DMS53 treated with DMSO at 0.1 percent for 48 hours (cell line): Measurements from ENCODE around the gene GTF2H4.

Source experiments
- DNase-seq: peaks from one replicate; lab custom pipeline; 2025; ENCODE audit not compliant: unreplicated experiment; lab: John Stamatoyannopoulos, UW

Gene GTF2H4

DNA sequence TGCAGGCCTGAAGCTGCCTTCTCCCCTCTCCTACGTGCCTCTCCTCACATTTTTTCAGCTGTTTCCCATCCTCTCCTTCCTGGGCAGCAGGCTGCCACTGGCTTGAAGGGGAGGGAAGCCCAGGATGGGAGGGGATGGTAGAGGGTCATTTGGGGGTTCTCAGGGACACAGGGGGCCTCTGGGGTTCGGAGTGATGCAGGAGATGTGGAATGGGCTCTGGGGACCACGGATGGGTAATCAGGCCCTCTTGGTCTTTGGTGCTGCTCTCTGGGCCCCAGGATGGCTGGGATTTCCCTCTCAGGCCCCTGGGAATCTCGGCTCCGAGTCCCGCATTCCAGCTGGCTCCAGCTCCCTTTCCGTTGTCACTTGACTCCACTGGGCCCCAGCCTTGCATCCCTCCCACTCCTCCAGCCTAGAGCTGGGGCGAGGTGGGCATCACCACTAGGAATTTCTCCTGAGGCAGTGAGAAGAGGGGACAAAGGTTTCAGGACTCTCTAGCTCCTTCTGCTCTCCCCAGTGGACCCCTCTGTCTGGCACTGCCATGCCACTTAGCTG, 25.7 kb upstream of the GTF2H4 start:
- no peak for DNase-seq

DNA sequence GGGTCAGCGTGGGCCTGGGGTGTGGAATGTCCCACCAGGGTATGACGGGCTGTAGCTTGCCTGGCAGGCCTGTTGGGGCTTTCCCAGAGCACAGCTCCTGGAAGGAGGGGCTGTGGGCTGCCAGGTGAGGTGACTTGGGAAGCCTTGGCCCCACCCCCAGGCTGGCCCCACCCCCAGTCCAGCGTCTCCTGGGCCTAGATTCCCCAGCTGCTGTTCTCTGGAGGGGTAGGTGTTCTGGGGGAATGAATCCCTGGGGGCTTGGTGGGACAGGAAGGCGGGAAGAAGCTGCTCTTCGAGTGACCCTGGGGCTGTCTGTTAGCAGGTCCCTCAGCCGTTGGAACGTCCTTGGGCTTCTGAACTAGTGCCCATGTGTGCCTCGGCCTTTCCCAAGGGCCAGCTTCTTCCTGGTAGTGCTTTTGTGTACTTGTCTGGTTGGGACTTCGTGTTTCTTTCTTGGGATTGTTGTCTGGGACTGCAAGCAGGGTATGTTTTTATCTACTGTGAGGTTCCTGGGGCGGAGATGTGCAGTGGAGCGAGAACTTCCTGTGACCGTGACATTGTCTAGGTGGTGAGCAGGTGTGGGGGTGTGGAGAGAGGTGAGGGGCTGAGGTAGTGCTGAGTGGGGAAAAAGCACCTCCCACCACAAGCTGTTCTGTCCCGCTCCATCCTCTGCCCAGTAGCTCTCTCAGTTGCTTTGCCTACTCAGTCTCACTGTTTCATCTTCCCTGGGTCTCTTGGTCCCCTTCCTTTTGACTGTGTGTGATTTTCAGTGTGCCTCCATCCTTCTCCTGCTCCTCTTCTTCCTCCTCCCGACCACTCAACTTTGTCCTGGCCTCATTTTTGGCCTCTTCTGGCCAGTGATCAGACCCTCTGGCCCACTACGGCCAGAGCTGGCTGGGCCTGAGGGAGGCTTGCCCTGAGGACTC, 25.0 kb upstream of the GTF2H4 start:
- DNase-seq, result peak; percentile 76

DNA sequence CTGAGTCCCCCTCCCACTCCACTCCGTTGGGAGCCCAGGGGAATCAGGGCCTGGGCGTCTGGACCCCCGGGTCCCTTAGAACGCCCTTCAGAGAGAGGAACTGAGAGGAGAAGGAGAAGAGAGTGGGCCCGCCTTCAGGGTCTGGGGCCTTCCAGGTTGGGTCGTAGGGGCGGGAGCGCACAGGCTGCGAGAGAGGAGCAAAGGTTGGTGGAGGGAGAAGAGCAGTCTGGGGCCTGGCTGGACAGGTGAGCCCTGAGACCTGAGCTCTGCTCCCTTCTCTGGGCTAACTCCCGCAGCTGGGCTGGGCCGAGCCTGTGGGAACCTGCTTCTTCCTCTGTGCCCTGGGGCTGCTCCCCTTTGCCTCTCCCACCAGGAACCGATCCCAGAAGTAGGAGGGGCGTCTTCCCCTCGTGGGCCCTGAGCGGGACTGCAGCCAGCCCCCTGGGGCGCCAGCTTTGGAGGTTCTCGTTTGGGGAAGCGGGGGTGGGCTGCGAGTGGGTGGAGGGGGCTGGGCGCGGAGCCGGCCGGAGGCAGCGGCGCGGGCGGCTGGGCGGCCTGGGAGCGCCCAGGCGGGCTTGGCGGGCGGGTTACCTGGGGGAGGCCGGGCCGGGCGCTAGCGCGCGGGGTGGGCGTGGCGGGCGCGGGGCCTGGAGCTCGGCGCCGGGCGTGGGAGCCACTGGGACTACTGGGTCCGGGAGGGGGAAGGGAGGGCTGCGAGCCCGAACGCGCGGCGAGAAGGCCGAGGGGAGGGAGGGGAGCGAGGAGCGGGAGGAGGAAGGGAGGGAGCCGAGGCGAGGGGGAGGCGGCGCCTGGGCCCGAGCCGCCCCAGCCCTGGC, 24.1 kb upstream of the GTF2H4 start, which contains the start of gene DDR1:
TSS of gene DDR1 (plus strand) at position 835 of the 836 bp plus-strand sequence. CDS start 4,211 bp downstream, outside the sequence.
- peak; percentile 66 for DNase-seq

DNA sequence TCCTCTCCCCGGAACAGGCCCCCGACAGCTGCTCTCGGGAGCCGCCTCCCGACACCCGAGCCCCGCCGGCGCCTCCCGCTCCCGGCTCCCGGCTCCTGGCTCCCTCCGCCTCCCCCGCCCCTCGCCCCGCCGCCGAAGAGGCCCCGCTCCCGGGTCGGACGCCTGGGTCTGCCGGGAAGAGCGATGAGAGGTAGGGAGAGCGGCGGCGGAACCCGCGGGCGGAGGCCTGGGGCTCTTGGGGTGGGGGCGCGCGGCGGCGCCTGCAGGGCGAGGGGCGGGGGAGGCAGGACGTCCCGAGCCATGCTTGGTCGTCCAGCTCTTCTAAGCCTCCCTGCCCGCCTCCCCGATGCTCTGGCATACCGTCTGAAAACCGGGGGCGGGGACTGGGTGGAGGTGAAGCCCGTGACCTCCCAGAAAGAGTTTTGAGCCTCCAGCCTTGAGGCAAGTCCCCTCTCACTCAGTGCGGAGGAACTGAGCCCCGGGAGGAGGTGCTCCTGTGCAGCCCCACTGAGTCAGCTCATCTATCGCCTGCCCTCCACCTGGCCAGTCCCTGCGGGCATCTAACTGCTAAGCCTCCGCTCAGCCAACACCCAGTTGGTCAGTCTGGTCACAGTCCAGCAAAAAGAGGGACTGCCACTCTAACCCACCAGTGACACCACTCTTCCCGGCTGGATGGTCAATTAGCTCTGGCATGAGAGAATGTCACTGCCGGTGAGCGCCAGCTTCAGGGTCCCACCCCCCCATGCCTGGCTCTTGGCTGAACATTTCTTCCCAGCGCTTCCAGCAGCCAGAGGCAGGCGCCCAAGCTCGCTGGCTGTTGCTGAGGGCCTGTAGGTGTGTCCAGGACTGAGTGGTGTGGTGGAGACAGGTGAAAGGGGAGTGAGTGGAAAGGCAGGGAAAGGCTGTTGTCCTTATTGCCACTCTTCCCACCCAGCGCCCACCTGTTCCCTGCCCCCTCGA, 23.2 kb upstream of the GTF2H4 start:
- DNase-seq, result peak; percentile 9

DNA sequence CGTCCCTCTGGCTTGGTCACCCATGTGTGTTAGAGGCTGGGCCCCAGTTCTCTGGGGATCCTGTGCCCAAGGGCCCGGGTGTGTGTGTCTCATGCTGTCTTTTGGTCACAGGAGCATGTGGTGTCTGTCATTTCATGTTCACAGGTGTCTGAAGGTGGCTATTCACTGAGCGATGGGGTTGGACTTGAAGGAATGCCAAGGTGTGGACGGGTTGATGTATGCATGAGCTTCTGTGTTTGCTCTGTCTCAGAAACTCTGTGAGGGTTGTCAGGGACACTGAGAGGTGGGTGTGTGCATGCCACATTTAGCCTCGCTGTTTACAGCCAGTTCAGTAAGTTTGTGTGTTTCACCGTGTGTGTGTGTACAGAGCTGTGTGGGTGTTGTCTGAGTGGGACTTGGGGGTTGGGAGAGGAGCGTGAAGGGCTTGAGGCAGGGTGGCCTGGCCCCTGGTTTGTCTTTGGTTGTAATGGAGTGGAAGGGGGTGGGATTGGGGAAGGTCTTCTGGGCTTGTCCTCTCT, 22.5 kb upstream of the GTF2H4 start:
- peak; percentile 12 for DNase-seq

DNA sequence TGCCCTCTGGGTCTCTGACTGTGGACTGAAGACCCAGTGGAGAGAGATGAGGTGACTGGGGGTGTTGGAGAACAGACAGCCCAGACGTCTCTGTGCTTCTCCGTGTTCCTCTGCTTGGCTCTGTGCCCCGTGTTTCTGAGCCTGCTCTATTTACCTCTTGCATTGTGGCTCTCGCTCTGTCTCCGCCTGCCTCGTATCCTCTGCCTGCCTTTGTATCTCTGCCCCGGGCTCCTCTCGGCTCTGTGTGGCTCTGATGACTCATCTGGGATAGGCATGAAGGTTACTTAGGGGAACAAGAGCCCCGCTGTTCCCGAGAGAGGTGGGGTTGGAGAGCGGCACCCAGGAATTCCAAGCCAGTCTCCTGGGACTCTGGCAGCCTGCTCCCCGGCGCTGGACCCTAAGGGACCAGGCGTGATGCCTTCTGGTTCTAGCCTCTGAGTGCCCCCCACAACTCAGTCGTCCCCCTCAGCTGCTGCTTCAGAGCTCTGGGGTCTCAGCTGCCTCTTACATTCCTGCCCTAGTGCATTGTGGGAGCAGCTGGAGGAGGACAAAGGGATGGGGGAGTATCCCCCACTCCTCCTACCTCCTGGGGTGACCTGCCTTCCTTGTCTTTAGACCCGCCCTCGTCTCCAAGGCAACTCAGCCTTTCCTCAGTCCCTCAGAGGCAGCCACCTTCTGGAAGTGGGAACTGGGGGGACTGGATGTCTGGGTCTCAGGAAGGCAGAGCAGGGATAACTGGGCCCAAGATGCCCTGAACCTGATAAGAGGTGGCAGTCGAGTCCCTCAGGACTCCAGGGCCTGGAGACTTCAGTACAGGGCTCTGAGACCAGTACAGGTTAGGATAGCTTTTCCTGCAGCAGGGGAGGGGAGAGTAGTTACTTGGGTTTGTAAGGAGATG, 21.8 kb upstream of the GTF2H4 start:
- DNase-seq, result peak; percentile 66

DNA sequence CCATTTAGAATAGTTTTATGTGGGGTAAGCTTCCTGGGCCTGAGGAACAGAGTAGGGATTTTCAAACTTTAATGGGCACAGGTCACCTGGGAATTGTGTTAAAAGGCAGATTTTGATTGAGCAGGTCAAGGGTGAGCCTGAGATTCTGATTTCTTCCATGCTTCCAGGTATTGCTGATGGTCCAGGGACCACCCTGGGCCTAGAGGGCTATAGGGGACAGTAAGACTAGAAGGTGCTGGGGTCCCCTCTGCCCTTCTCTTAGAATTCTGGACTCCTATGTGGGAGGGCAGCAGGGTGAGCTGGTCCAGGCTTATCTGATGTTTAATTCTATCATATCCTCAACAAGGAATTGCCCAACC, 21.1 kb upstream of the GTF2H4 start:
- no peak for DNase-seq

DNA sequence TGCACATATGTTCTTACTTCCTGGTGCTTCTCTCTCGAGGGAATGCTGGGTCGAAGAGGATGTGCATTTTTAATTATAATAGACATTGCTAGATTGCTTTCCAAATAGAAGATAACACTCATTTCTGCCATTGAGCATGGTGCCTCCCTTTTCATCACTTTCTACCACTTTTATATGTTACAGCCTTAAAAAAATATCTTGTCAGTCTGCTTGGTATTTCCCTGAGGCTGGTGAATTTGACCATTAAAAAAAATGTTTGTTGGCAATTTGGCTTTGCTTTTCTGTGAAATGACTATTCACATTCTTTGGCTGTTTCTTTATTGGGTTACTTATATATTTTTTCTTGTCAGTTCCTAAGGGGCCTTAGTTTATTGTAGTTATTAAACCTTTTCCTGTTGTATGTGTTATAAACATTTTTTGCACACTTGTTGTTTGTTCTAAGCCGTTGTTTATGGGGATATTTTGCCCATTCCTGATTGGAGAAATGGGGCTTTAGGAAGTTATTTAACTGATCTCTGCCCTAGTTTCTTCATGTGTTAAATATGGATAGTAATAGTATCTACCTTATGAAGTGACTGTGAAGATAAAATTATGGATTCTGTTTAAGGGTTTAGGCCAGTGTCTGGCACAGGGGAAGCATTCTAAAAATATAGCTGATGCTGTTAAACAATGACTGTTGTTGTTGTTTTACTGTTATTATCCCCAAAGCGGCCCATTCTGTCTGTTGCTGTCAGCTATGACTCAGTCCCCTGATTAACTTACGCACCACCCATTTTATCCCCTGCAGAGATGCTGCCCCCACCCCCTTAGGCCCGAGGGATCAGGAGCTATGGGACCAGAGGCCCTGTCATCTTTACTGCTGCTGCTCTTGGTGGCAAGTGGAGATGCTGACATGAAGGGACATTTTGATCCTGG, 19.8 kb upstream of the GTF2H4 start:
- DNase-seq, result no peak

DNA sequence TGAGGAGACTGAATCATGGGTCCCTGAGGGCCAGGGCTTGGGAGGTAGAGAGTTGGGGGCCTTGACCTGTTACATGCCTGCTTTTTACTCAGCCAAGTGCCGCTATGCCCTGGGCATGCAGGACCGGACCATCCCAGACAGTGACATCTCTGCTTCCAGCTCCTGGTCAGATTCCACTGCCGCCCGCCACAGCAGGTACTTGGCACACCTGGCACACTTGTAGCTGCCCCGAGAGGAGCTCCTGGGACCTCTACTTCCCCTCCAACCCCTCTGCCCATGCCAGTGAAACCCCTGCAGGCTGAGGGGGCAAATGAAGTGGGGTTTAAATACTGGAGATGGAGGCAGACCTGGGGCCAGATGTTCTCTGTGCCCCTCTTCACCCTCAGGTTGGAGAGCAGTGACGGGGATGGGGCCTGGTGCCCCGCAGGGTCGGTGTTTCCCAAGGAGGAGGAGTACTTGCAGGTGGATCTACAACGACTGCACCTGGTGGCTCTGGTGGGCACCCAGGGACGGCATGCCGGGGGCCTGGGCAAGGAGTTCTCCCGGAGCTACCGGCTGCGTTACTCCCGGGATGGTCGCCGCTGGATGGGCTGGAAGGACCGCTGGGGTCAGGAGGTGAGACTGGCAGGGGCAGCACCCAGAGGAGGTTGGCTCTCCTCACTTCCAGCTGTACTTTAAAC, 19.1 kb upstream of the GTF2H4 start:
- DNase-seq, result no peak

DNA sequence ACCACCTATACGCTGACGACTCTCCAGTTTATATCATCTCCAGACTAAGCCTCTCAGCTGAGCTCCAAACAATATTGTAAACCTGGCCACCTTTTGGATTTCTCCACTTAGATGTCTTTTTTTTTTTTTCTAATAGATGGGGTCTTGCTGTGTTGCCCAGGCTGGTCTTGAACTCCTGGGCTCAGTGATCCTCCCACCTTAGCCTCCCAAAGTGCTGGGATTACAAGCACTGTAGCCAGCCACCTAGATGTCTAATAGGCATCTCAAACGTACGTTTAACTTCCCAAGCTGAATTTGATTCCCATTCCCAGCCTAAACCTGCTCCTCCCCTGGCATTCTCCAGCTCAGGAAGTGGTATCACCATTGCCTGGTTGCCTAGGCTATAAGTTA, 18.5 kb upstream of the GTF2H4 start:
- no peak for DNase-seq

DNA sequence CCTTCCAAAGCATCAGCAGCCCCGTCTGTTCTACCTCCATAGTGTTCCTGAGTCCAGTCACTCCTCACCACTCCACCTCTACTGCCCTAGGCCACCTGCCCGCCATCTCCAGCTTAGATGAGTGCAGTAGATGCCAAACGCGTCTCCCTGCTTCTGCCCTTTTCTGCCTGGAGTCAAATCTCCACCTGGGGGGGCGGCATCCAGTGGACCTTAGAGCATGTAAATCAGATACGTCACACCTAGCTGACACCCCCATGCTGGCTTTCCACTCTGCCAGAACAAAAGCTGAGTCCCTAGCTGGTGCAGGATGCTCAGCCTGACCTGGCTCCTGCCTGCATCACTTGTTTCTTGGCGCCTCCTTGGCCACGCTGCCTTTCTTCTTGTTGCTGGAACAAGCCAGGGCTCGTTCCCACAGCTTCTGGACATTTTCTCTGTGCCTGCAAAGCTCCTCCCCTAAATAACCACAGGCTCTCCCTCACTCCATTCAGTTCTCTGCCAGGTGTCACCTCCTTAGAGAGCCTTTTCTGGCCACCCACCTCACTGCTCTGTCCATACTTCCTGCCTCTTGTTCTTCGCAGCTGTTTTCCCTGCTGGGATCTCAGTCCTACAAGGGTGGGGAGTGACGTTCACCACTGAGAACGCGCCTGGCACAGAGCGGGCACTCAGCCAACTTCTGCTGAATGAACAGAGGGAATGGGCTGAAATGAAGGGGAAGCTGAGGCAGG, 17.9 kb upstream of the GTF2H4 start:
- no peak for DNase-seq

DNA sequence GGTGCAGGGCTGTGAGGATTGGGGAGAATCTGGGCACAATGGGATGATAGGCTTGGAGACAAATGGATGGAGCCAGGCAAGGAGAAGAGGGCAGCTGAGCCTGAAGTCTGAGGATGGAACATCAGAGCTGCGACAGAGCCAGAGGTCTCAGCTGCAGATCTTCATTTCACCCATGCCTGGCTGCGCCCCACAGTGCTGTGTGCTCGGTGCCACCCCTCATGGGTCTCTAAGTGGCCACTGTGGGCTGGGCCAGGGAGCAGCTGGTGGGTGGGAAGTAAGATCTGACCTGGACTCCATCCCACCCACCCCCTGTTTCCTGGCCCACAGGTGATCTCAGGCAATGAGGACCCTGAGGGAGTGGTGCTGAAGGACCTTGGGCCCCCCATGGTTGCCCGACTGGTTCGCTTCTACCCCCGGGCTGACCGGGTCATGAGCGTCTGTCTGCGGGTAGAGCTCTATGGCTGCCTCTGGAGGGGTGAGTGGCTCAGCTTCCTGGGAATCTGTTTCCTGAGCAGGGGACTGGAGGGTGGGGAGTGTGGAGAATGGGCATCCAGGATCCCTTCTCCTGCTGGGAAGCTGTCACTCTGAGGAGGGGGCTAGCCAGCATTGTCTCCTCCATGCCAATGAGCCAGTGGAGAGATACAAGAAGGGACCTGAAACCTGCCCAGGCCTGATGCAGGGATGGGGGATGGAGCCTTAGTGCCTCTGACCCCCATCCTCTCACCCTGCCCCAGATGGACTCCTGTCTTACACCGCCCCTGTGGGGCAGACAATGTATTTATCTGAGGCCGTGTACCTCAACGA, 17.2 kb upstream of the GTF2H4 start:
- no peak for DNase-seq

DNA sequence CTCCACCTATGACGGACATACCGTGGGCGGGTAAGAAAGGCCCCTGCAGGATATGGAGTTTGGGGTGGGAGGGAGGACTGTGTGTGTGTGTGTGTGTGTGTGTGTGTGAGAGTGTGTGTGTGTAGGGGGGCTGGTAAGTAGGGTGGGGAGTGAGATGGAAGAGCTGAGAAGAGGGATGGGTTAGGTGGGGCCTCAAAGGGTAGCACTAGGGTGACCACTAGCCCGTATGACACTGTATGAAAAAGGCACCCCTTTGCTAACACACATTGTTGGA, 16.6 kb upstream of the GTF2H4 start:
- DNase-seq, result no peak

DNA sequence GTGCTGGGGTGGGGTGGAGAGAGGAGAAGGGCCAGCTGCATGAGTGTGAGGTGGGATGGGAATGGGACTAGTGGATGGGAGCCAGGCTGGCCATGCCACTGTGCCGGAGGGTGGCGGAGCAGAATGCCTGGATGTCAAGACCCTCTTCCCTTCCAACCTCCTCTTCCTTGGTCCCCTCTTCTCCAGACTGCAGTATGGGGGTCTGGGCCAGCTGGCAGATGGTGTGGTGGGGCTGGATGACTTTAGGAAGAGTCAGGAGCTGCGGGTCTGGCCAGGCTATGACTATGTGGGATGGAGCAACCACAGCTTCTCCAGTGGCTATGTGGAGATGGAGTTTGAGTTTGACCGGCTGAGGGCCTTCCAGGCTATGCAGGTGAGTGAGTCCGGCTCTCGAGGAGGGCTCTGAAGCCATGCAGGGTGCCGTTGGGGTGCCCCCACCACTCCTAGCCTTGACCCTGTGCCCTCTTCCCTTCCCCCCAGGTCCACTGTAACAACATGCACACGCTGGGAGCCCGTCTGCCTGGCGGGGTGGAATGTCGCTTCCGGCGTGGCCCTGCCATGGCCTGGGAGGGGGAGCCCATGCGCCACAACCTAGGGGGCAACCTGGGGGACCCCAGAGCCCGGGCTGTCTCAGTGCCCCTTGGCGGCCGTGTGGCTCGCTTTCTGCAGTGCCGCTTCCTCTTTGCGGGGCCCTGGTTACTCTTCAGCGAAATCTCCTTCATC, 16.0 kb upstream of the GTF2H4 start:
- DNase-seq, result no peak

DNA sequence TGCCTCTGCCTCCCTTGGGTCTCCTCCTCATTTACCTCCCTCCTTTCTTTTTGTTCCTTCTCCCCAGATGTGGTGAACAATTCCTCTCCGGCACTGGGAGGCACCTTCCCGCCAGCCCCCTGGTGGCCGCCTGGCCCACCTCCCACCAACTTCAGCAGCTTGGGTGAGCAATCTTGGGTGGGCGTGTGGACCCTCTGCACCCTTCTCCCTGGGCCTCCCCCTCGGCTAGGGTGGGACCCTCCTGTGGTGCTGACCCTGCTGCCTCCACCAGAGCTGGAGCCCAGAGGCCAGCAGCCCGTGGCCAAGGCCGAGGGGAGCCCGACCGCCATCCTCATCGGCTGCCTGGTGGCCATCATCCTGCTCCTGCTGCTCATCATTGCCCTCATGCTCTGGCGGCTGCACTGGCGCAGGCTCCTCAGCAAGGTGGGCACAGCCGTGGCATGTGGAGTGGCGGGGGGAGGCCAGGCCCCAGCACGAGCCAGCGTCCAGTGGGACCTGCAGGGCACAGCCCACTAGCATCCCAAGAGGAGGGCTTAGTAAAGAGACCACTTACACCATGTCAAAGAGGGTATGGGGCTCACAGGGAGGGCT, 14.9 kb upstream of the GTF2H4 start:
- no peak for DNase-seq
